H1 (cell line): Measurements from ENCODE around the gene ART4. TPM values are rescaled to one million over a fixed set of nuclear protein-coding genes. Genes with fewer than 3 reads are reported as not detected.

ENCODE experiments used
- CTCF ChIA-PET: fragments of 300-600 bp; sonication (Branson Sonifier 250); formaldehyde crosslinking; loops from one replicate; lab custom pipeline; 2021; ENCODE audit not compliant: partially characterized antibody; lab: Charles Lee
- POLR2A ChIA-PET: fragments of 300-600 bp; sonication (Branson Sonifier 250); formaldehyde crosslinking; loops from one replicate; lab custom pipeline; 2021; ENCODE audit warnings: inconsistent platforms; ENCODE audit not compliant: partially characterized antibody; lab: Charles Lee
- DNase-seq, 2 experiments: peaks; one replicate each; pipeline versions ENCODE4 v3.0.0 to v3.0.0-alpha.2; 2010 to 2022; ENCODE audit warnings: low spot score in 2 of 2, low read depth in 1 of 2, mixed read lengths in 1 of 2
- FAIRE-seq: peaks from 2 replicates; lab custom pipeline; 2011; peaks lifted over from hg19 to GRCh38; lab: Jason Lieb, UNC
- H2AFZ ChIP-seq: 2 replicates; pipeline ENCODE4 v1.8.1; 2012; ENCODE audit warnings: low read length, inconsistent platforms
- H2AK5ac ChIP-seq: 2 replicates; pipeline ENCODE4 v1.6.1; 2013; ENCODE audit warnings: low read depth, low read length
- H2BK120ac ChIP-seq: replicated peaks from 2 replicates; pipeline ENCODE3; 2013; ENCODE audit warnings: low read depth, low read length, inconsistent platforms
- H2BK12ac ChIP-seq: 2 replicates; pipeline ENCODE4 v1.6.1; 2013; ENCODE audit warnings: low read depth, low read length
- H2BK15ac ChIP-seq: 2 replicates; pipeline ENCODE4 v1.6.1; 2013; ENCODE audit warnings: low read length
- H2BK20ac ChIP-seq: 2 replicates; pipeline ENCODE4 v1.6.1; 2013; ENCODE audit warnings: low read length
- H2BK5ac ChIP-seq: 2 replicates; pipeline ENCODE4 v1.6.1; 2013; ENCODE audit warnings: low read depth, low read length
- H3K14ac ChIP-seq: 2 replicates; pipeline ENCODE4 v1.6.1; 2013; ENCODE audit warnings: inconsistent platforms; ENCODE audit not compliant: insufficient read length
- H3K18ac ChIP-seq: 2 replicates; pipeline ENCODE4 v1.6.1; 2013; ENCODE audit warnings: low read length; ENCODE audit errors: extremely low read depth
- H3K23ac ChIP-seq: 2 replicates; pipeline ENCODE4 v1.6.1; 2013; ENCODE audit warnings: inconsistent platforms; ENCODE audit not compliant: insufficient read length
- H3K23me2 ChIP-seq: 2 replicates; pipeline ENCODE4 v1.6.1; 2013; ENCODE audit warnings: low read depth, low read length
- H3K27ac ChIP-seq: 2 replicates; pipeline ENCODE4 v1.6.1; 2011; ENCODE audit warnings: low read depth, low read length, inconsistent platforms
- H3K27me3 ChIP-seq, 4 experiments: replicated peaks in 1 of 4; 1 replicate in 1 of 4; 2 replicates in 3 of 4; pipeline versions ENCODE4 v1.6.1 to v1.8.1; 2011 to 2013; ENCODE audit warnings: low read length in 3 of 4, mild to moderate bottlenecking in 3 of 4, inconsistent platforms in 2 of 4, mixed read lengths in 2 of 4, moderate library complexity in 1 of 4; ENCODE audit not compliant: control insufficient read depth in 3 of 4, insufficient read depth in 3 of 4; ENCODE audit errors: extremely low read depth in 1 of 4
- H3K36me3 ChIP-seq, 4 experiments: 2 replicates each; pipeline versions ENCODE4 v1.6.1 to v1.8.1; 2011 to 2013; ENCODE audit warnings: mild to moderate bottlenecking in 4 of 4, low read length in 3 of 4, moderate library complexity in 2 of 4, control low read depth in 1 of 4, inconsistent platforms in 1 of 4; ENCODE audit not compliant: insufficient read depth in 4 of 4, control insufficient read depth in 2 of 4
- H3K4ac ChIP-seq: replicated peaks from 2 replicates; pipeline ENCODE3; 2013; ENCODE audit warnings: low read length, low read depth, mixed read lengths, inconsistent platforms; ENCODE audit not compliant: insufficient read length
- H3K4me1 ChIP-seq, 4 experiments: replicated peaks in 1 of 4; 1 replicate in 1 of 4; 2 replicates in 3 of 4; pipeline versions ENCODE4 v1.6.1 to v1.8.1; 2011 to 2013; ENCODE audit warnings: low read length in 3 of 4, inconsistent platforms in 2 of 4, mixed read lengths in 1 of 4; ENCODE audit not compliant: insufficient read depth in 4 of 4, control insufficient read depth in 3 of 4
- H3K4me2 ChIP-seq, 2 experiments: 2 replicates each; pipeline versions ENCODE4 v1.6.1 to v1.8.1; 2011 to 2013; ENCODE audit warnings: low read depth in 2 of 2, low read length in 2 of 2, control low read depth in 1 of 2, inconsistent platforms in 1 of 2, mild to moderate bottlenecking in 1 of 2; ENCODE audit not compliant: insufficient read depth in 1 of 2
- H3K4me3 ChIP-seq, 4 experiments: fragments of 200-600, 300-600 bp in 1 of 4; sonication (generic), shearing (Covaris generic), sonication (Bioruptor Twin) in 1 of 4; 2 replicates each; pipeline versions ENCODE4 v1.5.1 to v1.8.1; 2011 to 2016; ENCODE audit warnings: low read length in 4 of 4, low read depth in 3 of 4, control low read depth in 2 of 4, inconsistent platforms in 2 of 4, mild to moderate bottlenecking in 2 of 4, mixed read lengths in 1 of 4, moderate library complexity in 1 of 4; ENCODE audit not compliant: insufficient read depth in 2 of 4; ENCODE audit errors: extremely low read depth in 1 of 4
- H3K56ac ChIP-seq: replicated peaks from 2 replicates; pipeline ENCODE3; 2013; ENCODE audit warnings: low read depth, mild to moderate bottlenecking, mixed read lengths, low read length, inconsistent platforms; ENCODE audit not compliant: insufficient read length
- H3K79me1 ChIP-seq: 2 replicates; pipeline ENCODE4 v1.6.1; 2013; ENCODE audit warnings: low read depth, low read length, control low read depth
- H3K79me2 ChIP-seq, 2 experiments: 2 replicates each; pipeline versions ENCODE4 v1.6.1 to v1.8.1; 2012 to 2013; ENCODE audit warnings: low read length in 2 of 2, mild to moderate bottlenecking in 2 of 2, inconsistent platforms in 1 of 2; ENCODE audit not compliant: insufficient read depth in 2 of 2, control insufficient read depth in 1 of 2
- H3K9ac ChIP-seq, 4 experiments: replicated peaks in 1 of 4; 1 replicate in 1 of 4; 2 replicates in 3 of 4; pipeline versions ENCODE4 v1.6.1 to v1.8.1; 2011 to 2013; ENCODE audit warnings: low read depth in 3 of 4, low read length in 3 of 4, control low read depth in 2 of 4, mild to moderate bottlenecking in 2 of 4, moderate library complexity in 2 of 4, inconsistent platforms in 1 of 4; ENCODE audit errors: extremely low read depth in 1 of 4
- H3K9me3 ChIP-seq, 2 experiments: 2 replicates each; pipeline versions ENCODE4 v1.6.1 to v1.8.1; 2012 to 2013; ENCODE audit warnings: mild to moderate bottlenecking in 2 of 2, moderate library complexity in 2 of 2, control low read depth in 1 of 2, inconsistent platforms in 1 of 2, low read depth in 1 of 2, low read length in 1 of 2, mixed read lengths in 1 of 2; ENCODE audit not compliant: insufficient read depth in 2 of 2
- H4K20me1 ChIP-seq, 2 experiments: replicated peaks in 1 of 2; 2 replicates each; pipeline versions ENCODE3 to v1.8.1; 2011 to 2013; ENCODE audit warnings: inconsistent platforms in 2 of 2, low read length in 2 of 2, mild to moderate bottlenecking in 1 of 2; ENCODE audit not compliant: insufficient read depth in 2 of 2, control insufficient read depth in 1 of 2
- H4K5ac ChIP-seq: 2 replicates; pipeline ENCODE4 v1.6.1; 2013; ENCODE audit warnings: low read length, low read depth, mixed read lengths, inconsistent platforms; ENCODE audit not compliant: insufficient read length
- H4K8ac ChIP-seq: 2 replicates; pipeline ENCODE4 v1.8.0; 2013; ENCODE audit warnings: mild to moderate bottlenecking, moderate library complexity, low read length, inconsistent platforms; ENCODE audit not compliant: insufficient read depth; ENCODE audit errors: extremely low read depth
- H4K91ac ChIP-seq: replicated peaks from 2 replicates; pipeline ENCODE3; 2013; ENCODE audit warnings: low read length, mixed read lengths, inconsistent platforms; ENCODE audit not compliant: insufficient read length
- ASH2L ChIP-seq: fragments of 200-600, 300-600 bp; sonication (generic); IDR thresholded peaks from one replicate; pipeline ENCODE4 v1.7.1; 2017; ENCODE audit warnings: low read length
- ATF3 ChIP-seq: IDR thresholded peaks from 2 replicates; pipeline ENCODE4 v1.6.1; 2011; ENCODE audit warnings: low read depth, mild to moderate bottlenecking, low read length; ENCODE audit not compliant: insufficient read depth
- BACH1 ChIP-seq: IDR thresholded peaks from 2 replicates; pipeline ENCODE4 v1.6.1; 2012; ENCODE audit warnings: low read length, improper control_type of control experiment
- CBX8 ChIP-seq: fragments of 300-800, 300-1000 bp; sonication (generic); IDR thresholded peaks from 2 replicates; pipeline ENCODE4 v1.7.1; 2016; ENCODE audit warnings: low read depth, low read length, borderline replicate concordance
- CHD2 ChIP-seq: IDR thresholded peaks from 2 replicates; pipeline ENCODE4 v1.6.1; 2012; ENCODE audit warnings: low read length, improper control_type of control experiment
- CREB1 ChIP-seq: IDR thresholded peaks from 2 replicates; pipeline ENCODE4 v1.6.1; 2012; ENCODE audit warnings: inconsistent platforms
- EGR1 ChIP-seq: IDR thresholded peaks from 2 replicates; pipeline ENCODE4 v1.6.1; 2011; ENCODE audit warnings: low read depth, low read length, borderline replicate concordance
- GTF2F1 ChIP-seq: IDR thresholded peaks from 2 replicates; pipeline ENCODE4 v1.6.1; 2012; ENCODE audit warnings: low read depth, low read length, improper control_type of control experiment, borderline replicate concordance
- KDM1A ChIP-seq: fragments of 200-600, 300-600 bp; sonication (generic); IDR thresholded peaks from 2 replicates; pipeline ENCODE4 v1.7.1; 2016; ENCODE audit warnings: mild to moderate bottlenecking, low read length, borderline replicate concordance
- KDM4A ChIP-seq: IDR thresholded peaks from one replicate; pipeline ENCODE4 v1.7.1; 2012; ENCODE audit warnings: low read depth, mild to moderate bottlenecking, moderate library complexity, low read length, inconsistent platforms; ENCODE audit not compliant: severe bottlenecking
- RFX5 ChIP-seq: IDR thresholded peaks from 2 replicates; pipeline ENCODE4 v1.6.1; 2011; ENCODE audit warnings: low read depth, low read length, improper control_type of control experiment, borderline replicate concordance
- SIRT6 ChIP-seq: IDR thresholded peaks from one replicate; pipeline ENCODE4 v1.7.1; 2012; ENCODE audit warnings: low read length, inconsistent platforms
- TAF7 ChIP-seq: optimal IDR thresholded peaks from 2 replicates; pipeline ENCODE3; 2011; ENCODE audit warnings: low read depth, mild to moderate bottlenecking, inconsistent platforms, low read length, moderate library complexity, borderline replicate concordance
- WGBS, 2 experiments: shearing (Covaris generic) in 1 of 2; methylation state at CpG; one replicate each; pipeline versions ENCODE4 v1.1.6 to v1.1.7; 2013 to 2015; ENCODE audit warnings: low lambda C conversion rate in 2 of 2, mixed read lengths in 2 of 2, inconsistent platforms in 1 of 2, low coverage in 1 of 2, missing lambda C conversion rate in 1 of 2; ENCODE audit not compliant: insufficient replicate concordance in 2 of 2, insufficient coverage in 1 of 2, insufficient read length in 1 of 2; ENCODE audit errors: extremely low coverage in 1 of 2, missing lambda C conversion rate in 1 of 2; 5-methylcytosine and 5-hydroxymethylcytosine counted together
- polyA plus RNA-seq, 7 experiments: library from polyadenylated mRNA; depleted of rRNA in 3 of 7; stranded (reverse) in 5 of 7; unstranded in 2 of 7; fragments of >200 nt in 5 of 7; fragments of 200-250 nt in 2 of 7; gene quantifications; 1 replicate in 5 of 7; 2 replicates in 1 of 7; 4 replicates in 1 of 7; pipeline versions ENCODE4 v1.2.1 to v1.2.3, GENCODE V29; 2011 to 2013; ENCODE audit warnings: missing spikeins in 2 of 7, mixed read lengths in 2 of 7
- total RNA-seq: library from RNA; stranded (reverse); fragmentation: NEBNext Ultra II Directional; extraction: Animal tissue kit (Norgen Biotek cat#: 25700); gene quantifications from 2 replicates; pipeline ENCODE4 v1.2.1, GENCODE V29; 2021

Gene ART4
- total and polyA plus RNA-seq, 2 of the 8 experiments (the other 6 are each of a cell fraction or from before 2014, with no cell fraction given), result not detected

DNA sequence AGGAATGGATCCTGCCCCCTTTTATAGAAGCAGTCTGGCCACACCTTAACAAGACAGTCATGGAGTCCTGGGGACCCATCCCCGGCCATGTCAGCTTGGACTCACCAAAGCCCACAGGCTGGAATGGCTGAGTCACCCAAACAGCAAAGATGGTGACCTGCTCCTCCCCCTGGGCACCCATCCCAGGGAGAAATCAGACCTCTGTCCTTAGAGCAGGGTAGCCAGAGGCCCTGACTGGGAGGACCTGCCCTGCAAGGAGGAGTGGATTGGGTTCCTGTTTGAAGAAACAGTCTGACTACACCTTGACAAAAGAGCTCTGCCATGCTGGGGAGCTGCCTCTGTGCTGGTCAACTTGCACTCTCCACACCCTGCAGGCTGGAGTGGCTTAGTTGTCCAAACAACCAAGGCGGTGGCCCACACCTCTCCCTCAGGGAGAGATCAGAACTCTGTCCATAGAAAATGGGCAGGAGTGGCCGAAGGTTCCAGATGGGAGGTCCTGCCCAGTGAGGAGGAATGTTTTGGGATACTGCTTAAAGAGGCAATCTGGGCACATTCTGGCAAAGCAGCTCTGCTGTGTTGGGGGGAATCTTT is 25.7 kb upstream of the ART4 start:
- no peak for DNase-seq
- POLR2A ChIA-PET, result interaction anchor here (0.6 to 1.4 kb wide), 4 partner anchors 10 to 459 kb away, joined by 3 to 5 read pairs (median 4); no protein-coding TSS in a partner anchor
- Histone ChIP-seq H2BK20ac (no peak overlapping the region), H3K36me3 (no peaks in the 10 kb centered on the region), H3K27ac (no peak overlapping the region), H2BK5ac (no peak overlapping the region), H3K4me3 (no peak overlapping the region), H3K9me3 (peaks cover 12 to 17% of the 10 kb centered on the region in 2 experiments), H3K4ac (no peak overlapping the region), H4K8ac (no peak overlapping the region), H2BK15ac (no peak overlapping the region), H3K23me2 (no peaks in the 10 kb centered on the region), H3K56ac (no peak overlapping the region), H3K14ac (no peak overlapping the region), H2BK120ac (no peak overlapping the region)
- WGBS, 2 experiments, result 95% methylated on average over 3 of the region's 3 CpGs; no CpG with 5 or more reads in 1 of the 2 experiments
- FAIRE-seq, result no peak
- TF ChIP-seq SIRT6 (no peak), KDM4A (no peak), CREB1 (no peak), RFX5 (no peak), GTF2F1 (no peak), BACH1 (no peak), KDM1A (no peak), ASH2L (no peak), TAF7 (no peak), CHD2 (no peak), ATF3 (no peak), CBX8 (no peak), EGR1 (no peak)
- TF ChIP-seq, all 59 proteins: peak for 0
- CTCF ChIA-PET, result interaction anchor here (0.6 to 1.3 kb wide), 3 partner anchors 23 to 1252 kb away, joined by 3 to 5 read pairs (median 3); no protein-coding TSS in a partner anchor
- Histone ChIP-seq H3K4me2 (no peak overlapping the region), H3K79me1 (no peaks in the 10 kb centered on the region), H2AK5ac (no peak overlapping the region), H3K9ac (no peak overlapping the region), H3K4me1 (no peaks in the 10 kb centered on the region), H2BK12ac (no peak overlapping the region), H3K27me3 (no peaks in the 10 kb centered on the region), H4K91ac (no peak overlapping the region), H4K20me1 (no peaks in the 10 kb centered on the region), H3K79me2 (no peaks in the 10 kb centered on the region), H4K5ac (no peak overlapping the region), H3K18ac (no peak overlapping the region), H2AFZ (no peak overlapping the region), H3K23ac (no peak overlapping the region)
